HepG2 (cell line): Measurements from ENCODE around the gene C5orf52. TPM values are rescaled to one million over a fixed set of nuclear protein-coding genes. Genes with fewer than 3 reads are reported as not detected.

Source experiments
- ATAC-seq: fragments of 200-7000 bp; cut with Tn5 transposase; 3 replicates; pipeline ENCODE4 v1.9.1; 2020; ENCODE audit warnings: mild to moderate bottlenecking, moderate library complexity
- BruUV-seq: library from RNA; stranded (reverse); fragments of 400-500 nt; replicated peaks from 2 replicates; lab custom pipeline; 2021; lab: Mats Ljungman, UMichigan
- CTCF ChIA-PET: fragments of 300-600 bp; formaldehyde crosslinking; extraction: SDS; loops from one replicate; lab custom pipeline; 2021; ENCODE audit warnings: low total read pairs, inconsistent platforms, low intra/inter-chr PET ratio; lab: Yijun Ruan, JAX
- POLR2A ChIA-PET: fragments of 350-600 bp; sonication (Branson Sonifier 250); formaldehyde crosslinking; loops from one replicate; lab custom pipeline; 2020; ENCODE audit warnings: antibody characterized with exemption, inconsistent platforms; lab: Yijun Ruan, JAX
- DNase-seq: peaks from one replicate; pipeline ENCODE4 v3.0.0-alpha.2; 2015; ENCODE audit warnings: low spot score
- FAIRE-seq: peaks from 3 replicates; lab custom pipeline; 2011; peaks lifted over from hg19 to GRCh38; lab: Jason Lieb, UNC
- H2AFZ ChIP-seq: one replicate; pipeline ENCODE4 v1.6.1; 2011; ENCODE audit warnings: low read length, inconsistent platforms
- H3K27ac ChIP-seq: fragments of 300-600 bp; 3 replicates; pipeline ENCODE4 v1.8.0; 2011; ENCODE audit warnings: mixed run types, mild to moderate bottlenecking, mixed read lengths, low read length, inconsistent platforms; ENCODE audit not compliant: insufficient read depth; ENCODE audit errors: extremely low read length
- H3K27me3 ChIP-seq, 2 experiments: fragments of 200-600 bp in 1 of 2; 2 replicates in 1 of 2; 3 replicates in 1 of 2; pipeline versions ENCODE4 v1.6.0 to v1.8.0; 2011; ENCODE audit warnings: low read length in 2 of 2, mild to moderate bottlenecking in 2 of 2, moderate library complexity in 2 of 2, inconsistent platforms in 1 of 2; ENCODE audit not compliant: insufficient read depth in 2 of 2, control insufficient read depth in 1 of 2
- H3K36me3 ChIP-seq, 2 experiments: fragments of 200-600 bp in 1 of 2; replicated peaks in 1 of 2; 2 replicates in 1 of 2; 3 replicates in 1 of 2; pipeline versions ENCODE4 v1.5.1 to v1.8.0; 2011; ENCODE audit warnings: low read length in 2 of 2, inconsistent platforms in 1 of 2; ENCODE audit not compliant: insufficient read depth in 2 of 2, control insufficient read depth in 1 of 2
- H3K4me1 ChIP-seq: 2 replicates; pipeline ENCODE4 v1.5.1; 2012; ENCODE audit warnings: low read length, inconsistent platforms; ENCODE audit not compliant: insufficient read depth
- H3K4me2 ChIP-seq: 2 replicates; pipeline ENCODE4 v1.6.0; 2011; ENCODE audit warnings: low read depth, low read length, inconsistent platforms
- H3K4me3 ChIP-seq, 3 experiments: fragments of 200-600 bp in 1 of 3; sonication (generic), shearing (Covaris generic) in 1 of 3; replicated peaks in 1 of 3; 2 replicates each; pipeline ENCODE4 v1.5.1; 2011 to 2016; ENCODE audit warnings: low read length in 3 of 3, inconsistent platforms in 2 of 3, low read depth in 2 of 3, mild to moderate bottlenecking in 2 of 3, control low read depth in 1 of 3, mixed read lengths in 1 of 3; ENCODE audit not compliant: insufficient read depth in 1 of 3
- H3K79me2 ChIP-seq: one replicate; pipeline ENCODE4 v1.6.1; 2011; ENCODE audit warnings: low read length, inconsistent platforms; ENCODE audit not compliant: insufficient read depth
- H3K9ac ChIP-seq: 2 replicates; pipeline ENCODE4 v1.6.0; 2011; ENCODE audit warnings: mild to moderate bottlenecking, low read depth, low read length, inconsistent platforms; ENCODE audit not compliant: insufficient read depth
- H3K9me3 ChIP-seq: 2 replicates; pipeline ENCODE4 v1.5.1; 2012; ENCODE audit warnings: mild to moderate bottlenecking, low read length
- H4K20me1 ChIP-seq: 2 replicates; pipeline ENCODE4 v1.6.0; 2011; ENCODE audit warnings: inconsistent platforms, mild to moderate bottlenecking, low read length, moderate library complexity; ENCODE audit not compliant: insufficient read depth
- ARNTL ChIP-seq: sonication (generic); formaldehyde crosslinking; IDR thresholded peaks from 2 replicates; pipeline ENCODE4 v1.4.0; 2020; ENCODE audit warnings: mild to moderate bottlenecking, missing genetic modification reagents
- CEBPG ChIP-seq: IDR thresholded peaks from 2 replicates; pipeline ENCODE4 v1.6.1; 2016
- HCFC1 ChIP-seq: fragments of 150-350 bp; IDR thresholded peaks from 2 replicates; pipeline ENCODE4 v1.6.1; 2014; ENCODE audit warnings: low read depth, low read length
- MED13 ChIP-seq: sonication (generic); formaldehyde crosslinking; IDR thresholded peaks from 2 replicates; pipeline ENCODE4 v1.5.0; 2020; ENCODE audit warnings: missing genetic modification reagents
- SYNCRIP ChIP-seq: fragments of 200-400 bp; formaldehyde crosslinking; IDR thresholded peaks from 2 replicates; pipeline ENCODE4 v1.6.1; 2018; ENCODE audit warnings: mild to moderate bottlenecking, low read depth, low read length; ENCODE audit not compliant: insufficient read depth
- TEF ChIP-seq: sonication (generic); formaldehyde crosslinking; IDR thresholded peaks from 2 replicates; pipeline ENCODE4 v1.5.0; 2020; ENCODE audit warnings: missing genetic modification reagents
- TMF1 ChIP-seq: sonication (generic); formaldehyde crosslinking; IDR thresholded peaks from 2 replicates; pipeline ENCODE4 v1.8.1; 2022; ENCODE audit warnings: low read depth, missing genetic modification reagents
- ZBTB43 ChIP-seq: sonication (generic); formaldehyde crosslinking; conservative IDR thresholded peaks from 2 replicates; pipeline ENCODE4 v1.4.0; 2020; ENCODE audit warnings: missing genetic modification reagents
- ZNF101 ChIP-seq: sonication (generic); formaldehyde crosslinking; IDR thresholded peaks from 2 replicates; pipeline ENCODE4 v1.4.0; 2020; ENCODE audit warnings: mild to moderate bottlenecking, low read depth, missing genetic modification reagents, borderline replicate concordance
- ZNF160 ChIP-seq: sonication (generic); formaldehyde crosslinking; IDR thresholded peaks from 2 replicates; pipeline ENCODE4 v1.8.0; 2022; ENCODE audit warnings: mild to moderate bottlenecking, inconsistent platforms, missing genetic modification reagents
- ZNF629 ChIP-seq: sonication (generic); formaldehyde crosslinking; conservative IDR thresholded peaks from 2 replicates; pipeline ENCODE4 v1.5.0; 2020; ENCODE audit warnings: missing genetic modification reagents
- ZNF674 ChIP-seq: sonication (generic); formaldehyde crosslinking; IDR thresholded peaks from 2 replicates; pipeline ENCODE4 v1.5.0; 2020; ENCODE audit warnings: low read depth, mild to moderate bottlenecking, missing genetic modification reagents
- ZNF83 ChIP-seq: sonication (generic); formaldehyde crosslinking; IDR thresholded peaks from 2 replicates; pipeline ENCODE4 v1.4.0; 2020; ENCODE audit warnings: missing genetic modification reagents, mild to moderate bottlenecking, borderline replicate concordance
- ZSCAN22 ChIP-seq: sonication (generic); formaldehyde crosslinking; IDR thresholded peaks from 2 replicates; pipeline ENCODE4 v1.4.0; 2020; ENCODE audit warnings: mild to moderate bottlenecking, missing genetic modification reagents
- WGBS: methylation state at CpG from one replicate; pipeline ENCODE4 v1.1.6; 2017; ENCODE audit warnings: low lambda C conversion rate; 5-methylcytosine and 5-hydroxymethylcytosine counted together
- in situ Hi-C: cut with HindIII; loops from 2 replicates; pipeline ENCODE4 v1.10.0; 2017; ENCODE audit warnings: low pct_unique_long_range_greater_than_20kb; ENCODE audit not compliant: extremely low pct_ligation_motif_present
- intact Hi-C: fragments of 100-400 bp; cut with micrococcal nuclease; formaldehyde crosslinking; loops from one replicate; pipeline ENCODE4 v1.10.0; 2022; ENCODE audit not compliant: unreplicated experiment
- polyA plus RNA-seq, 8 experiments: library from polyadenylated mRNA; depleted of rRNA in 3 of 8; stranded (reverse) in 7 of 8; unstranded in 1 of 8; fragments of >200 nt; fragmentation: Illumina TruSeq in 4 of 8; extraction: Trizol in 4 of 8; gene quantifications; 2 replicates each; pipeline versions ENCODE4 v1.2.1 to v1.2.3, GENCODE V29; 2011 to 2016; ENCODE audit warnings: low read depth in 4 of 8, missing spikeins in 1 of 8, mixed read lengths in 1 of 8; ENCODE audit not compliant: insufficient read depth in 1 of 8
- total RNA-seq, 5 experiments: library from RNA; depleted of rRNA; stranded (reverse); fragments of >200 nt; fragmentation: Illumina TruSeq; extraction: Trizol; gene quantifications; 2 replicates each; pipeline ENCODE4 v1.2.3, GENCODE V29; 2016; ENCODE audit warnings: low read depth in 1 of 5
- TF ChIP-seq, protein P1 (sequence below): sonication (generic); formaldehyde crosslinking; conservative IDR thresholded peaks from 2 replicates; pipeline ENCODE4 v1.8.0; 2022; ENCODE audit warnings: missing genetic modification reagents

The C5orf52 gene
- total and polyA plus RNA-seq, 2 of the 13 experiments (the other 11 are each of a cell fraction or from before 2014, with no cell fraction given), result not detected

DNA sequence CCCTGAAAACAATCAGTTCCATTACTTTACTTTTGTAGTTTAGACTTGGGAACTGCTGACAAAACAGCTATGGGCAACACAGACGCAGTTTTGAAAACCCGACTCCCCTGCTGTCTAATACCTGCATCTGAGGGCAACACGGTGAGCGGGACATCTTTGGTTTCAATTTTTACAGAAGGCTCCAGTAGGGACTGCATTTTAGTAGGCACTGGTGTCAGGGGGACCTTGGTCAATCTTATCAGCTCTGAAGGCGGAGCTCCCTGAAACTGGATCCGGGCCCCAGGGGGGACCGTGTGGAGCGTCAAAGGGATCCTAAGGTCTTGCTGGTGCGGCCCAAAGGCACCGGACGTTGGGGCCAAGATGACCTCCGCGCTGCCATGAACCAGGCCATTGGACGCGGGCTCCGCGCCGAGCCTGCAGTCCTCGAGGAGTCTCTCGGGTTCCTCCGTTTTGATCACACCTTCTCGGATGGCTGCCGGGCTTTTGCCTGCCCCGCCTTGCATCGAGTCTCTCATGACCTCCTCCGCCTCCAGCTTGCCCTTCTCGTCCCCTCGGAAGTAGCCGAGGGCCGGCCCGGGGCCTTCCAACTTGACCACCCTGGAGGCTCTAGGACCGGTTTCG is 20.2 kb upstream of the C5orf52 start:
- no peak overlapping the region for H3K4me3 ChIP-seq
- DNase-seq (no peak), ATAC-seq (0 out of 3 replicates have a peak, but pooled peaks have one; percentile 25), FAIRE-seq (no peak)
- 0 out of 5 replicates have a peak, but pooled peaks cover 0 to 5% of the 10 kb centered on the region in 2 experiments for H3K27me3 ChIP-seq
- no peaks in the 10 kb centered on the region for H4K20me1 ChIP-seq
- no peaks in the 10 kb centered on the region for H3K4me1 ChIP-seq
- CTCF ChIA-PET, result no interaction called here
- POLR2A ChIA-PET, result no interaction called here
- in situ Hi-C loops (no loop called here), intact Hi-C loops (no loop called here)
- no peak overlapping the region for H2AFZ ChIP-seq
- TF ChIP-seq ZNF674 (no peak), TMF1 (CRISPR knock-in tag) (no peak), ZNF101 (CRISPR knock-in tag) (no peak), ZNF160 (CRISPR knock-in tag) (no peak), CEBPG (CRISPR knock-in tag) (no peak), MED13 (CRISPR knock-in tag) (no peak), ZSCAN22 (CRISPR knock-in tag) (no peak), ZNF83 (CRISPR knock-in tag) (no peak)
- H3K27ac ChIP-seq, result no peak overlapping the region
- no peaks in the 10 kb centered on the region for H3K79me2 ChIP-seq
- WGBS, result 74% methylated on average over 31 of the region's 33 CpGs
- no peaks in the 10 kb centered on the region for H3K36me3 ChIP-seq
- no TSS peak for BruUV-seq
- H3K9me3 ChIP-seq, result no peaks in the 10 kb centered on the region
- H3K4me2 ChIP-seq, result no peak overlapping the region
- H3K9ac ChIP-seq, result no peak overlapping the region

DNA sequence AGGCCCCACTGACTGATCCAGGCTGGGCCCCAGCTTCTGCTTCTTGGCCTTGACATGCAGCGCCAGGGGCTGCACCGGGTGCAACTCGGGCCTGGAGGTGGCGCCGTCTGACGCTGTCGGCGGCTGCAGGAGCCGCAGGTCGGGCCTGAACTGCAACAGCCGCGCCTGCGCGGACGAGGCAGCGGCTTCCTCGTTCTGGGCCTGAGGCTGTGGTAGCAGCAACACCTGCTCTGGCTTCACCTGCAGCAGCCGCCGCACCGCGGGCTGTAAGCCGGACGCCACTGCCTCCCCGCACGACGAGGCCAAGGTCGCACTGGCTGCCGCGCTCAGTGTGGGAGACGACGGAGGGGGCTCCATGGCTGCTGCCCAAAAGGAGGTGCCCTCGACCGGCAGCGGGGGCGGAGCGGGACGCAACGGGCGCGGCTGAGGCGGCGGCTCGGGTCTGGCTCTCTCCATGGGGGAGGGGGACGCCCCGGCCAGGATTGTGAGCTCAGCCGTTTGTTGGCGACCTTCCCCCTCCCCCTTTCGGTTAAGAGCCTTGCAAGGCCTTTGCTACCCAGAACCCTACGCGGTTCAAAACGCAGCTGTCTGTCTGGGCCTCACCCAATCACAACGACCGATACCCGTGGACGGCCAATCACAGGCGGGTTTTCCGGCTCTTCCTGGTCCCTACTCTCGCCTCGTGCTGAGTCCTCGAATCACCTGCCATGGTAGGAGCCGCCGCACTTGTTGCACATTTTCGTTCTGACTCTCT is 19.5 kb upstream of the C5orf52 start:
- ChIA-PET CTCF (no interaction called here), POLR2A (no interaction called here)
- FAIRE-seq, result no peak
- no peaks in the 10 kb centered on the region for H3K4me1 ChIP-seq
- no peaks in the 10 kb centered on the region for H3K79me2 ChIP-seq
- H3K4me3 ChIP-seq, result no peak overlapping the region
- no peak overlapping the region for H2AFZ ChIP-seq
- DNase-seq, result no peak
- H3K27me3 ChIP-seq, result peaks cover 0 to 5% of the 10 kb centered on the region in 2 experiments; a peak in 1 of 5 replicates
- ATAC-seq, result no peak
- H3K27ac ChIP-seq, result no peak overlapping the region
- 86% methylated on average over 12 of the region's 63 CpGs for WGBS
- no peaks in the 10 kb centered on the region for H4K20me1 ChIP-seq
- no TSS peak for BruUV-seq
- intact Hi-C loops (no loop called here), in situ Hi-C loops (no loop called here)
- H3K4me2 ChIP-seq, result no peak overlapping the region
- H3K36me3 ChIP-seq, result no peaks in the 10 kb centered on the region
- H3K9ac ChIP-seq, result no peak overlapping the region
- no peaks in the 10 kb centered on the region for H3K9me3 ChIP-seq
- TF ChIP-seq ARNTL, result no peak
- TF ChIP-seq SYNCRIP, result no peak
- TF ChIP-seq ZBTB43 (CRISPR knock-in tag), result no peak
- TF ChIP-seq HCFC1, result no peak
- TF ChIP-seq TEF (CRISPR knock-in tag), result no peak
- no peak for TF ChIP-seq ZNF629
- TF ChIP-seq, protein P1, sequence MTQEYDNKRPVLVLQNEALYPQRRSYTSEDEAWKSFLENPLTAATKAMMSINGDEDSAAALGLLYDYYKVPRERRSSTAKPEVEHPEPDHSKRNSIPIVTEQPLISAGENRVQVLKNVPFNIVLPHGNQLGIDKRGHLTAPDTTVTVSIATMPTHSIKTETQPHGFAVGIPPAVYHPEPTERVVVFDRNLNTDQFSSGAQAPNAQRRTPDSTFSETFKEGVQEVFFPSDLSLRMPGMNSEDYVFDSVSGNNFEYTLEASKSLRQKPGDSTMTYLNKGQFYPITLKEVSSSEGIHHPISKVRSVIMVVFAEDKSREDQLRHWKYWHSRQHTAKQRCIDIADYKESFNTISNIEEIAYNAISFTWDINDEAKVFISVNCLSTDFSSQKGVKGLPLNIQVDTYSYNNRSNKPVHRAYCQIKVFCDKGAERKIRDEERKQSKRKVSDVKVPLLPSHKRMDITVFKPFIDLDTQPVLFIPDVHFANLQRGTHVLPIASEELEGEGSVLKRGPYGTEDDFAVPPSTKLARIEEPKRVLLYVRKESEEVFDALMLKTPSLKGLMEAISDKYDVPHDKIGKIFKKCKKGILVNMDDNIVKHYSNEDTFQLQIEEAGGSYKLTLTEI (CRISPR knock-in tag), result no peak
